IMR-90 (cell line): Measurements from ENCODE around the gene KRT4. TPM values are rescaled to one million over a fixed set of nuclear protein-coding genes. Genes with fewer than 3 reads are reported as not detected.

Experiments used
- ATAC-seq: fragments of 200-7000 bp; cut with Tn5 transposase; 2 replicates; pipeline ENCODE4 v1.9.1; 2020; ENCODE audit warnings: low read depth, mild to moderate bottlenecking, moderate library complexity
- BruUV-seq: library from RNA; stranded (reverse); fragments of 400-500 nt; replicated peaks from 2 replicates; lab custom pipeline; 2021; lab: Mats Ljungman, UMichigan
- CTCF ChIA-PET: fragments of 300-600 bp; formaldehyde crosslinking; extraction: SDS; loops from one replicate; lab custom pipeline; 2021; ENCODE audit warnings: antibody characterized with exemption; lab: Yijun Ruan, JAX
- POLR2A ChIA-PET: fragments of 300-600 bp; sonication (Branson Sonifier 250); formaldehyde crosslinking; loops from one replicate; lab custom pipeline; 2022; ENCODE audit warnings: antibody characterized with exemption; ENCODE audit not compliant: unreplicated experiment; lab: Charles Lee
- DNase-seq: peaks from one replicate; pipeline ENCODE4 v3.0.0; 2013
- H2AFZ ChIP-seq: replicated peaks from 2 replicates; pipeline ENCODE3; 2013; ENCODE audit warnings: low read length, mild to moderate bottlenecking; ENCODE audit not compliant: poor library complexity
- H2AK5ac ChIP-seq: 2 replicates; pipeline ENCODE4 v1.6.1; 2013; ENCODE audit warnings: low read depth, low read length, inconsistent platforms
- H2AK9ac ChIP-seq: replicated peaks from 2 replicates; pipeline ENCODE3; 2013; ENCODE audit warnings: mild to moderate bottlenecking, low read depth, low read length, moderate library complexity; ENCODE audit not compliant: poor library complexity
- H2BK120ac ChIP-seq: 2 replicates; pipeline ENCODE4 v1.6.1; 2013; ENCODE audit warnings: low read depth, low read length, inconsistent platforms
- H2BK15ac ChIP-seq: 3 replicates; pipeline ENCODE4 v1.6.1; 2013; ENCODE audit warnings: low read depth, low read length, inconsistent platforms
- H2BK20ac ChIP-seq: 2 replicates; pipeline ENCODE4 v1.6.1; 2013; ENCODE audit warnings: low read depth, mild to moderate bottlenecking, inconsistent platforms, low read length, moderate library complexity
- H2BK5ac ChIP-seq: 2 replicates; pipeline ENCODE4 v1.6.1; 2013; ENCODE audit warnings: mild to moderate bottlenecking, low read depth, low read length, inconsistent platforms; ENCODE audit not compliant: poor library complexity, severe bottlenecking
- H3K14ac ChIP-seq: replicated peaks from 2 replicates; pipeline ENCODE4 v1.6.1; 2013; ENCODE audit warnings: low read depth, low read length, inconsistent platforms
- H3K18ac ChIP-seq: 2 replicates; pipeline ENCODE4 v1.6.1; 2013; ENCODE audit warnings: low read depth, low read length, control low read depth
- H3K23ac ChIP-seq: 2 replicates; pipeline ENCODE4 v1.6.1; 2013; ENCODE audit warnings: low read depth, low read length, inconsistent platforms
- H3K27ac ChIP-seq: 2 replicates; pipeline ENCODE4 v1.5.1; 2013; ENCODE audit warnings: mild to moderate bottlenecking, control low read depth, low read length; ENCODE audit not compliant: insufficient read depth
- H3K27me3 ChIP-seq: 2 replicates; pipeline ENCODE4 v1.6.1; 2013; ENCODE audit warnings: low read length; ENCODE audit not compliant: control insufficient read depth, insufficient read depth
- H3K36me3 ChIP-seq: 2 replicates; pipeline ENCODE4 v1.6.1; 2013; ENCODE audit warnings: low read length, mixed read lengths; ENCODE audit not compliant: control insufficient read depth, insufficient read depth
- H3K4ac ChIP-seq: 2 replicates; pipeline ENCODE4 v1.6.1; 2013; ENCODE audit warnings: low read depth, low read length, inconsistent platforms
- H3K4me1 ChIP-seq: 2 replicates; pipeline ENCODE4 v1.6.1; 2013; ENCODE audit warnings: low read length, mixed read lengths; ENCODE audit not compliant: control insufficient read depth, insufficient read depth
- H3K4me2 ChIP-seq: 2 replicates; pipeline ENCODE4 v1.6.1; 2013; ENCODE audit warnings: low read depth, mild to moderate bottlenecking, control low read depth, low read length, moderate library complexity
- H3K4me3 ChIP-seq: 2 replicates; pipeline ENCODE4 v1.5.1; 2013; ENCODE audit warnings: low read depth, mild to moderate bottlenecking, control low read depth, low read length, moderate library complexity; ENCODE audit not compliant: insufficient read depth
- H3K56ac ChIP-seq: 2 replicates; pipeline ENCODE4 v1.6.1; 2013; ENCODE audit warnings: low read length, inconsistent platforms; ENCODE audit not compliant: insufficient read depth; ENCODE audit errors: extremely low read depth
- H3K79me1 ChIP-seq, 2 experiments: 2 replicates each; pipeline ENCODE4 v1.6.1; 2013; ENCODE audit warnings: low read length in 2 of 2, inconsistent platforms in 1 of 2, low read depth in 1 of 2
- H3K9ac ChIP-seq: 2 replicates; pipeline ENCODE4 v1.6.1; 2013; ENCODE audit warnings: low read depth, low read length, control low read depth
- H3K9me1 ChIP-seq: 2 replicates; pipeline ENCODE4 v1.6.1; 2013; ENCODE audit warnings: low read length, inconsistent platforms; ENCODE audit not compliant: insufficient read depth
- H3K9me3 ChIP-seq: 2 replicates; pipeline ENCODE4 v1.6.1; 2013; ENCODE audit warnings: low read length; ENCODE audit not compliant: control insufficient read depth, insufficient read depth
- H4K20me1 ChIP-seq: 2 replicates; pipeline ENCODE4 v1.6.1; 2013; ENCODE audit warnings: low read length, inconsistent platforms; ENCODE audit not compliant: insufficient read depth
- H4K5ac ChIP-seq: 2 replicates; pipeline ENCODE4 v1.6.1; 2013; ENCODE audit warnings: mild to moderate bottlenecking, low read depth, low read length, control low read depth
- H4K8ac ChIP-seq, 2 experiments: 2 replicates each; pipeline ENCODE4 v1.6.1; 2013; ENCODE audit warnings: low read depth in 2 of 2, low read length in 2 of 2, control low read depth in 1 of 2, inconsistent platforms in 1 of 2
- H4K91ac ChIP-seq: 2 replicates; pipeline ENCODE4 v1.6.1; 2013; ENCODE audit warnings: low read depth, low read length, inconsistent platforms; ENCODE audit not compliant: insufficient read depth
- BHLHE40 ChIP-seq: fragments of 150-350 bp; IDR thresholded peaks from 2 replicates; pipeline ENCODE4 v1.6.1; 2016; ENCODE audit warnings: mild to moderate bottlenecking, low read depth, low read length
- CEBPB ChIP-seq: IDR thresholded peaks from 2 replicates; pipeline ENCODE4 v1.6.1; 2012; ENCODE audit warnings: low read depth, low read length, improper control_type of control experiment
- CHD1 ChIP-seq: IDR thresholded peaks from 2 replicates; pipeline ENCODE4 v1.6.1; 2012; ENCODE audit warnings: low read depth, low read length, improper control_type of control experiment
- FOS ChIP-seq: fragments of 150-350 bp; IDR thresholded peaks from 2 replicates; pipeline ENCODE4 v1.6.1; 2016; ENCODE audit warnings: low read depth, low read length
- MAFK ChIP-seq: IDR thresholded peaks from 2 replicates; pipeline ENCODE4 v1.6.1; 2012; ENCODE audit warnings: low read depth, low read length, improper control_type of control experiment
- MAZ ChIP-seq: IDR thresholded peaks from 2 replicates; pipeline ENCODE4 v1.6.1; 2012; ENCODE audit warnings: low read depth, mild to moderate bottlenecking, low read length, improper control_type of control experiment, moderate library complexity, borderline replicate concordance
- MXI1 ChIP-seq: IDR thresholded peaks from 2 replicates; pipeline ENCODE4 v1.6.1; 2012; ENCODE audit warnings: low read depth, mild to moderate bottlenecking, low read length, moderate library complexity, borderline replicate concordance
- NFE2L2 ChIP-seq: fragments of 150-350 bp; IDR thresholded peaks from 2 replicates; pipeline ENCODE4 v1.6.1; 2016; ENCODE audit warnings: low read depth, mild to moderate bottlenecking, low read length
- POLR2A ChIP-seq: IDR thresholded peaks from 2 replicates; pipeline ENCODE4 v1.6.1; 2012; ENCODE audit warnings: mild to moderate bottlenecking, low read depth, low read length
- RAD21 ChIP-seq: IDR thresholded peaks from 2 replicates; pipeline ENCODE4 v1.6.1; 2012; ENCODE audit warnings: low read length, improper control_type of control experiment
- RCOR1 ChIP-seq: IDR thresholded peaks from 2 replicates; pipeline ENCODE4 v1.6.1; 2012; ENCODE audit warnings: mild to moderate bottlenecking, low read length, improper control_type of control experiment; ENCODE audit not compliant: insufficient replicate concordance
- RFX5 ChIP-seq: IDR thresholded peaks from 2 replicates; pipeline ENCODE4 v1.8.0; 2012; ENCODE audit warnings: low read depth, mild to moderate bottlenecking, low read length, moderate library complexity
- SMC3 ChIP-seq: fragments of 150-350 bp; IDR thresholded peaks from 2 replicates; pipeline ENCODE4 v1.6.1; 2016; ENCODE audit warnings: low read depth, mild to moderate bottlenecking, antibody characterized with exemption, low read length, moderate library complexity
- WGBS, 2 experiments: methylation state at CpG; one replicate each; pipeline versions ENCODE4 v1.1.5 to v1.1.7; 2013; ENCODE audit warnings: missing lambda C conversion rate in 2 of 2; ENCODE audit not compliant: insufficient read length in 1 of 2; ENCODE audit errors: extremely low coverage in 2 of 2; 5-methylcytosine and 5-hydroxymethylcytosine counted together
- dilution Hi-C: fragments of 300-500 bp; cut with HindIII; formaldehyde crosslinking; loops from one replicate; pipeline ENCODE4 v1.14.3; 2018; ENCODE audit warnings: low sequenced_read_pairs; ENCODE audit not compliant: unreplicated experiment
- in situ Hi-C: fragments of 300-500 bp; cut with MboI; formaldehyde crosslinking; loops from 3 replicates; pipeline ENCODE4 v1.14.3; 2019; ENCODE audit warnings: low sequenced_read_pairs, inconsistent platforms, mixed read lengths
- intact Hi-C: fragments of 100-400 bp; cut with micrococcal nuclease; formaldehyde crosslinking; loops from 2 replicates; pipeline ENCODE4 v1.10.0; 2022
- polyA plus RNA-seq, 3 experiments: library from polyadenylated mRNA; depleted of rRNA; stranded (reverse); fragments of >200 nt; gene quantifications; 2 replicates each; pipeline ENCODE4 v1.2.3, GENCODE V29; 2012; ENCODE audit warnings: low replicate concordance in 1 of 3
- total RNA-seq: library from RNA; depleted of rRNA; stranded (reverse); fragments of >200 nt; gene quantifications from 2 replicates; pipeline ENCODE4 v1.2.3, GENCODE V29; 2012
- TF ChIP-seq, protein P1 (sequence below): fragments of 150-350 bp; IDR thresholded peaks from 2 replicates; pipeline ENCODE4 v1.6.1; 2016; ENCODE audit warnings: low read depth, mild to moderate bottlenecking, low read length, moderate library complexity, borderline replicate concordance
- TF ChIP-seq, protein P2 (sequence below): fragments of 150-350 bp; IDR thresholded peaks from 2 replicates; pipeline ENCODE4 v1.6.1; 2017; ENCODE audit warnings: mild to moderate bottlenecking, antibody characterized with exemption, low read length, low read depth
- TF ChIP-seq, protein P3 (sequence below): conservative IDR thresholded peaks from 2 replicates; pipeline ENCODE4 v1.5.1; 2012; ENCODE audit warnings: mild to moderate bottlenecking, low read depth, low read length, improper control_type of control experiment

Gene KRT4
- total and polyA plus RNA-seq, 2 of the 4 experiments (the other 2 are of a cell fraction): under 0.01 to 0.07 TPM

DNA sequence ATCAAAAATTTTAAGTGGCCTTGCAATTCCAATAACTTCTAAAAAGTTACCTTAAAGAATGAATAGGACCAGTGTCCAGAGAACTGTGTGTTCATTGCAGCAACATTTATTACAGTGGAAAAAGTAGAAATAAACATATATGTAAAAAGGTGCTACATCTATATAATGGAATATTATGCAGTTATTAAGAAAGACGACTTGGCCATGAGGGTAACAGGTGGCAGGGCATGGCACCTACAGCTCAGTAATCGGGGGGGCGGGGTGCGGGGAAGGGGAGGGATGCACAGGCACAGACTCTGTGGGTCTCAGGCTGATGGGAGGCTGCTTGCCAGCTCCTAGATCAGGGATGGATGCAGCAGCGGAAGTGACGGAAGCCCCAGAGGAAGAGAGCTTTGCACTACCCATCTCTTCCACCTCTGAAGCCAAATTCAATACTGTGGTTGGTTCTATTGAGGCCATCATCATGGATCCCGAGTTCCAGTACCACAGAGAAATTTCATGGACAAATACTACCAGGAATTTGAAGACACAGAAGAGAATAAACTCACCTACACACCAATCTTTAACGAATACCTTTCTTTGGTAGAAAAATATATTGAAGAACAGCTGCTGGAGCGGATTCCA lies 50.8 kb downstream of the KRT4 start:
- Histone ChIP-seq H4K20me1 (no peaks in the 10 kb centered on the region), H3K4me1 (no peaks in the 10 kb centered on the region), H3K27ac (no peak overlapping the region), H3K18ac (no peak overlapping the region), H4K5ac (no peak overlapping the region), H2BK20ac (no peak overlapping the region), H4K91ac (no peak overlapping the region), H3K79me1 (no peaks in the 10 kb centered on the region), H2AFZ (no peak overlapping the region), H4K8ac (no peak overlapping the region), H3K56ac (no peak overlapping the region), H2AK9ac (no peak overlapping the region), H3K4me2 (no peak overlapping the region), H3K23ac (no peak overlapping the region), H3K4me3 (no peak overlapping the region), H3K27me3 (peaks cover 4% of the 10 kb centered on the region), H3K4ac (no peak overlapping the region), H3K9ac (no peak overlapping the region), H3K9me3 (peaks cover 5% of the 10 kb centered on the region; the same call in 1 of the 2 replicates), H2BK15ac (no peak overlapping the region), H3K14ac (no peak overlapping the region), H2BK5ac (no peak overlapping the region), H3K36me3 (no peaks in the 10 kb centered on the region), H2BK120ac (no peak overlapping the region), H3K9me1 (no peaks in the 10 kb centered on the region), H2AK5ac (no peak overlapping the region)
- no CpG with 5 or more reads among the region's 9 CpGs for WGBS, 2 experiments
- BruUV-seq: no TSS peak
- ATAC-seq: no peak
- dilution Hi-C loops: no loop called here
- no peak for DNase-seq
- in situ Hi-C loops: no loop called here
- TF ChIP-seq, protein P1, sequence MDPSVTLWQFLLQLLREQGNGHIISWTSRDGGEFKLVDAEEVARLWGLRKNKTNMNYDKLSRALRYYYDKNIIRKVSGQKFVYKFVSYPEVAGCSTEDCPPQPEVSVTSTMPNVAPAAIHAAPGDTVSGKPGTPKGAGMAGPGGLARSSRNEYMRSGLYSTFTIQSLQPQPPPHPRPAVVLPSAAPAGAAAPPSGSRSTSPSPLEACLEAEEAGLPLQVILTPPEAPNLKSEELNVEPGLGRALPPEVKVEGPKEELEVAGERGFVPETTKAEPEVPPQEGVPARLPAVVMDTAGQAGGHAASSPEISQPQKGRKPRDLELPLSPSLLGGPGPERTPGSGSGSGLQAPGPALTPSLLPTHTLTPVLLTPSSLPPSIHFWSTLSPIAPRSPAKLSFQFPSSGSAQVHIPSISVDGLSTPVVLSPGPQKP: no peak
- TF ChIP-seq NFE2L2 (no peak), SMC3 (no peak), RFX5 (no peak), FOS (no peak), CHD1 (no peak), BHLHE40 (no peak), RCOR1 (no peak), POLR2A (no peak), MAFK (no peak), CEBPB (no peak), RAD21 (no peak), MXI1 (no peak), MAZ (no peak)
- TF ChIP-seq, protein P2, sequence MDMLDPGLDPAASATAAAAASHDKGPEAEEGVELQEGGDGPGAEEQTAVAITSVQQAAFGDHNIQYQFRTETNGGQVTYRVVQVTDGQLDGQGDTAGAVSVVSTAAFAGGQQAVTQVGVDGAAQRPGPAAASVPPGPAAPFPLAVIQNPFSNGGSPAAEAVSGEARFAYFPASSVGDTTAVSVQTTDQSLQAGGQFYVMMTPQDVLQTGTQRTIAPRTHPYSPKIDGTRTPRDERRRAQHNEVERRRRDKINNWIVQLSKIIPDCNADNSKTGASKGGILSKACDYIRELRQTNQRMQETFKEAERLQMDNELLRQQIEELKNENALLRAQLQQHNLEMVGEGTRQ: no peak
- TF ChIP-seq, protein P3, sequence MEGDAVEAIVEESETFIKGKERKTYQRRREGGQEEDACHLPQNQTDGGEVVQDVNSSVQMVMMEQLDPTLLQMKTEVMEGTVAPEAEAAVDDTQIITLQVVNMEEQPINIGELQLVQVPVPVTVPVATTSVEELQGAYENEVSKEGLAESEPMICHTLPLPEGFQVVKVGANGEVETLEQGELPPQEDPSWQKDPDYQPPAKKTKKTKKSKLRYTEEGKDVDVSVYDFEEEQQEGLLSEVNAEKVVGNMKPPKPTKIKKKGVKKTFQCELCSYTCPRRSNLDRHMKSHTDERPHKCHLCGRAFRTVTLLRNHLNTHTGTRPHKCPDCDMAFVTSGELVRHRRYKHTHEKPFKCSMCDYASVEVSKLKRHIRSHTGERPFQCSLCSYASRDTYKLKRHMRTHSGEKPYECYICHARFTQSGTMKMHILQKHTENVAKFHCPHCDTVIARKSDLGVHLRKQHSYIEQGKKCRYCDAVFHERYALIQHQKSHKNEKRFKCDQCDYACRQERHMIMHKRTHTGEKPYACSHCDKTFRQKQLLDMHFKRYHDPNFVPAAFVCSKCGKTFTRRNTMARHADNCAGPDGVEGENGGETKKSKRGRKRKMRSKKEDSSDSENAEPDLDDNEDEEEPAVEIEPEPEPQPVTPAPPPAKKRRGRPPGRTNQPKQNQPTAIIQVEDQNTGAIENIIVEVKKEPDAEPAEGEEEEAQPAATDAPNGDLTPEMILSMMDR: no peak
- CTCF ChIA-PET: no interaction called here
- POLR2A ChIA-PET: no interaction called here
- intact Hi-C loops: no loop called here
